GM13977 (cell line): ENCODE measurements around the gene A4GALT.
A peak's percentile ranks its signal among the peaks of the same experiment; 100 is the strongest.

Experiments used
- DNase-seq: peaks from one replicate; pipeline ENCODE4 v3.0.0; 2012; ENCODE audit warnings: low spot score
- in situ Hi-C: fragments of 300-500 bp; cut with MboI; formaldehyde crosslinking; loops from one replicate; pipeline ENCODE4 v1.12.0; 2022; ENCODE audit warnings: low sequenced_read_pairs, low pct_unique_long_range_greater_than_20kb, mixed read lengths, inconsistent platforms; ENCODE audit not compliant: unreplicated experiment
- TF ChIP-seq, protein P1 (sequence below): IDR thresholded peaks from 2 replicates; pipeline ENCODE4 v1.5.1; 2012; ENCODE audit warnings: mild to moderate bottlenecking, control low read depth; ENCODE audit not compliant: insufficient read depth; ENCODE audit errors: extremely low read depth, missing control alignments

Gene A4GALT

DNA sequence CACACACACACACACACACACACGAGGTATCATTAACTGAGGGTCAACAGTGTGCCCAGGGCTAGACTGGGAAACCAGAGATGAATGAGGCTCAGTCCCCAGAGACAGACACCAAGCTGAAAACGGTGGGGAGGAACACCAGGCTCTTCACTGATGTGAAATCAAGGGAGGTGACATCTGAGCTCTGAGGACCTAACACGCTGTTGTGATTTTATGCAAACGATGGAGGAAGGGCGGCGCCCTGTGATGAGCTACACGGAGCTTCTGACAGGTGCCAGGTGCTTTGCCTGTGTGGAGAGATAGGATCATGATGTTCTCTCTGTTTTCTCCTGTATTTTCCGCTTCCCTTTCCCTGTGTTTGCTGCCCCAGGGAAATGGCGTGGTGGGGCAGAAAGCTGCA is 65.0 kb downstream of the A4GALT start:
- TF ChIP-seq, protein P1, sequence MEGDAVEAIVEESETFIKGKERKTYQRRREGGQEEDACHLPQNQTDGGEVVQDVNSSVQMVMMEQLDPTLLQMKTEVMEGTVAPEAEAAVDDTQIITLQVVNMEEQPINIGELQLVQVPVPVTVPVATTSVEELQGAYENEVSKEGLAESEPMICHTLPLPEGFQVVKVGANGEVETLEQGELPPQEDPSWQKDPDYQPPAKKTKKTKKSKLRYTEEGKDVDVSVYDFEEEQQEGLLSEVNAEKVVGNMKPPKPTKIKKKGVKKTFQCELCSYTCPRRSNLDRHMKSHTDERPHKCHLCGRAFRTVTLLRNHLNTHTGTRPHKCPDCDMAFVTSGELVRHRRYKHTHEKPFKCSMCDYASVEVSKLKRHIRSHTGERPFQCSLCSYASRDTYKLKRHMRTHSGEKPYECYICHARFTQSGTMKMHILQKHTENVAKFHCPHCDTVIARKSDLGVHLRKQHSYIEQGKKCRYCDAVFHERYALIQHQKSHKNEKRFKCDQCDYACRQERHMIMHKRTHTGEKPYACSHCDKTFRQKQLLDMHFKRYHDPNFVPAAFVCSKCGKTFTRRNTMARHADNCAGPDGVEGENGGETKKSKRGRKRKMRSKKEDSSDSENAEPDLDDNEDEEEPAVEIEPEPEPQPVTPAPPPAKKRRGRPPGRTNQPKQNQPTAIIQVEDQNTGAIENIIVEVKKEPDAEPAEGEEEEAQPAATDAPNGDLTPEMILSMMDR = no peak
- in situ Hi-C loops = no loop called here
- peak; percentile 78 for DNase-seq

DNA sequence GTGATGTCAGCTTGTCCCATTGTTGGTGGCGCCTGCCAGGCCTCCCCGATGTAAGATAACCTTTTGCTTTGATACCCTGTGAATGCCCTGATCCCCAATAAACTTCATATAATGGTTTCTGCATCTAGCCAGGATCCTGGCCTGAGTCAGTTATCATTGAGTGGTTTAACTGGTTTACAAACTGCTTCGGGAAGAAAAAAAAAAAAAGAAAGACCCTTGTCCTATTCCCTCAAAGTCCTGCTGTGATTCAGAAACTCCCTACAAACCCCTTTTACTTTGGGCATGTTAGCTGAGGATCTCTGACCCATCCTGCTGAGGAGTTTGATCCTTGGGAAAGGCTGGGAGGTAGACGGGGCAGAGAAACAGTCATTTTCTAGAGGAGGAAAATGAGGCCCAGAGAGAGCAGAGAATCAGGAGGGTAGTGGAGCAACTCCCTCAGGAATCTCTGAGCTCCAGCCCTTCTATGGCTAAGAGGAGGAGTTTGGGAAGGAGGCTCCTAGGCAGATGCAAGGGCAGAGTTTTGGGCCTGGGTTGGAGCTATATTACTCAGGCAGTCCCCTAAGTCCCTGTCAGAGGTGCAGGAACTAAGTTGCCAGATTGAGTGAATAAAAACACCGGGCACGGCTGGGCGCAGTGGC is 66.1 kb downstream of the A4GALT start:
- in situ Hi-C loops = no loop called here

DNA sequence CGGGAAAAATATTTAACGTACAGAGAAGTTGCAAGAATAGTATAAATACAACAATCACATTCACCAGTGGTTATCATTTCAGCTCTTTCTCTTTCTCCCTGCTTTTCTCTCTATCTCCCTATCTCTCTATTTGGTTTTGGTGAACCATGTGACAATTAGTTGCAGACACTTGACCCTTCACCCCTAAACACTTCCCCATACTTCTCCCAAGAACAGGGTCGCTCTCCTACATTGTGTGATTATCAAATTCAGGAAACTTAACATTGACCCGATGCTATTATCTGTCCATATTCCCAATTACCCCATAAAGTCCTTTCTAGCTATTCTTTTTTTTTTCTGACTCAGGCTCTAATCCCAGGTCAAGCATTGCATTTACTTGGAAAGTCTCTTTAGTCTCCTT is 66.7 kb downstream of the A4GALT start:
- TF ChIP-seq, protein P1 = no peak
- DNase-seq = no peak
- in situ Hi-C loops = no loop called here

More for the DNA sequence above, 66.1 kb downstream of the A4GALT start:
- no peak for DNase-seq
- TF ChIP-seq, protein P1 = no peak

DNA sequence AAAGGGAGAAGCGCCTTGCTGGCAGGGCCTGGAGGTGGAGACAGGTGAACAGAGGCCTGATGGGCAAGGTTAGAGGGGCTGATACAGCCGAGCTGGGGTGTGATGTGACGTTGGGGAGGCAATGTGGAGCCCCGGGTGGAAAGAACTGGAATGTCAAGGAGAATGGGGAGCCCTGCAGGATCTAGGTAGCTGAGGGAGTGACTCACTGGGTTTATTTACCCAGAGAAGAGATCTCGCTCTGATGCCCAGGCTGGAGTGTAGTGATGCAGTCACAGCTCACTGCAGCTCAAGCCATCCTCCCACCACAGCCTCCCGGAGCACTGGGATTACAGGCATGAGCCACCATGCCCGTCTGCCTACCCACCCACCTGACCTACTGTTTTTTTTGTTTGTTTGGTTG is 69.5 kb downstream of the A4GALT start:
- TF ChIP-seq, protein P1 = no peak
- DNase-seq = no peak
- in situ Hi-C loops = no loop called here

DNA sequence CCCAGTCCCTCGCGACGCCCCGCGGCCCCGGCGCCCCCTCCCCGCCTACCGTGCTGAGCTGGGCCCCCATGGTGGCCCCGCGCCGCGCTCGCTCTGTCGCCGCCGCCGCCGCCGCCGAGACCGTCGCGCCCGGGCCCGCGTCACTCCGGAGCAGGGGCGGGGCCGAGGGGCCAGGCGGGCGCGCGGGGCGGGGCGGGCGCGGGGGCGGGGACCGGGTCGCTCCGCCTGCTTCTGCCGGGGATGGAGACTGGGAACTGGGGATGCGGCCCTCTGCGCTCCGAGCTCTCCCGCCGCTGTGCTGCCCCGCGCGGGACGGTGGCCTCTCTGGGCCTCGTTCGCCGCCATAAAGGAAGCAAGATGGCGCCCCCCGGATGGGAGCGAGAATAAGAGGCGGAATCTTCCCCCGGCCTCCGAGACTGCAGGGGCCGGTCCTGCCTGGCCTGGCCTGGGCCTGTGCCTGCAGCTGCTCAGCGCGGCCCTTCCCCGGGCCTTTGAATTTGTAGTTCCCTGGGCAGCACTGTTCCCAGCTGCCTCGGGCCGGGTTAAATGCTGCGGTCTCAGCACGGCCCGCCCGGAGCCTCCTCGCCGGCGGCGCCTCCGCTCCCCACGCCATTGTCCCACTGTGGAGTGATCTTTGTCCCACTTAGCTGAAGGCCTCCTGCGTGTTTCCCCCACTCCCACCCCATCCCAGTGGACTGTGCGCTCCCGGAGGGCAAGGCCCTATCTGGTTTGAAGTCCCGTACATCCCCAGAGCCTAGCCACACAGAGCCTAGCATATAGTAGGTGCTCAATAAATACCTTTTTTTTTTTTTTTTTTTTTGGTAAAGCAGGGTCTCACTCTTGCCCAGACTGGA is 71.2 kb downstream of the A4GALT start, which contains the start of gene CYB5R3:
Gene CYB5R3, minus strand, starts transcription at position 147 of the 854 bp plus-strand sequence. Its CDS starts 77 bp downstream, at position 70.
- in situ Hi-C loops = no loop called here
- peak; percentile 97 for DNase-seq
- TF ChIP-seq, protein P1 = no peak

DNA sequence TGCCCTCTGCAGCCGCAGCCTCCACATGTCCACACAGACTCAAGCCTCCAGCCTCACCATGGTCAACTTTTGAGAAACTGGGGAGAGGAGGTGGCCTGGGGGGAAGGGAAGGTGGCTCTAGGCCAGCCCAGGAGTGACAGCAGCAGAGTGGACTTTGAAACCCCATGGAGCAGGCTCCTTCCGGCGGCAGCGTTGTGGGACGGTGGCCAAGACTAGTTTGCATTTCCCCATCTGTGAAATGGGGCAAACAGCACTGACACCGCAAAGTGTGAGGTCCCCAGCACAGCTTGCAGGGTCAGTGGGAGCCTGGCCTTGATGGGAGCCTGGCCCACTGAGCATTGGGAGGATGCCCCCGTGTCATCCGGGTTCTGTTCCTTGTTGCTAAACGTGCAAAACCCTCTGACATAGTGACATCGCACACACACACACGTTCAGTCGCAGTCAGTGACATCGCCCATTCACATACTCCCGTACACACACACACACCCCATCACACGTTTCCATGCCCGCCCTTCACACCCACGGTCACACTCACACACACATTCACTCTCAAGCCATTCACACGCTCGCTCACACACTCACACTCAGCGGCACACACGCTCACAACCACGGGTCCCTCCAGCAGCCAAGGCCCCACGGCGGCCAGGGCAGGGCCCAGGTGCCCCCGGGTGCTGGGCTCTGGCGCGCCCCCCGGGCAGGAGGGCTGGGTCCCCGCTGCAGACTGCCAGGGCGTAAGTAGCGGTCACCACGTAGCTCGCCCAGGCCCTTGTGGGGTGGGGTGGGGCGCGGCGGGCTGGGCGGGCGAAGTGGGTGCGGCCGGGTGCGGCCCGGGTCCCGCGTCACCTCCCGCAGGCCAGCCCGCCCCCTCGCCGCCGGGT is 72.1 kb downstream of the A4GALT start:
- TF ChIP-seq, protein P1 = no peak
- peak; percentile 70 for DNase-seq
- in situ Hi-C loops = no loop called here
